ENCODE measurements around the gene LRRC14B. TPM values are rescaled to one million over a fixed set of nuclear protein-coding genes. Genes with fewer than 3 reads are reported as not detected.

Gene LRRC14B
- total RNA-seq, 4 donors from 2014 or later = not detected

- H3K9me3 ChIP-seq = peaks cover 0 to 10% (median 0%) of the 10 kb centered on the region in 3 donors
- H3K4me1 ChIP-seq = no peaks in the 10 kb centered on the region
- no peaks in the 10 kb centered on the region for H3K36me3 ChIP-seq
- TF ChIP-seq CTCF (IDR thresholded peaks at IDR 0.05) (no peak), EP300 (IDR thresholded peaks at IDR 0.05) (no peak), POLR2AphosphoS5 (IDR thresholded peaks at IDR 0.05) (no peak), POLR2A (IDR thresholded peaks at IDR 0.05) (no peak)
- H3K4me3 ChIP-seq = no peak overlapping the region
- H3K27me3 ChIP-seq = no peaks in the 10 kb centered on the region
- H3K27ac ChIP-seq = no peak overlapping the region
- 82 to 93% methylated on average over 6 to 8 of the region's 8 CpGs for WGBS, 2 donors (ENCODE audit: low coverage in 1 of 2)
- no peak for ATAC-seq
Observed at GRCh38 chr5:153256-153655, 38.0 kb upstream of the LRRC14B start.

GRCh38 chr5:154236-154635, 37.1 kb upstream of the LRRC14B start:
- no peak for ATAC-seq
- Histone ChIP-seq H3K4me3 (no peak overlapping the region), H3K36me3 (no peaks in the 10 kb centered on the region), H3K27ac (no peak overlapping the region), H3K4me1 (no peaks in the 10 kb centered on the region), H3K27me3 (peaks cover 5% of the 10 kb centered on the region), H3K9me3 (peaks cover 0 to under 1% (median 0%) of the 10 kb centered on the region in 3 donors)
- 88 to 90% methylated on average over 1 to 10 of the region's 10 CpGs for WGBS, 2 donors (ENCODE audit: low coverage in 1 of 2)
- TF ChIP-seq POLR2A (IDR thresholded peaks at IDR 0.05) (no peak), CTCF (IDR thresholded peaks at IDR 0.05) (no peak), POLR2AphosphoS5 (IDR thresholded peaks at IDR 0.05) (no peak), EP300 (IDR thresholded peaks at IDR 0.05) (no peak)

- no peak overlapping the region for H3K27ac ChIP-seq
- H3K4me3 ChIP-seq = no peak overlapping the region
- H3K9me3 ChIP-seq = no peaks in the 10 kb centered on the region
- H3K27me3 ChIP-seq = peaks cover 11% of the 10 kb centered on the region
- ATAC-seq = no peak
- TF ChIP-seq POLR2A (IDR thresholded peaks at IDR 0.05) (no peak), EP300 (IDR thresholded peaks at IDR 0.05) (no peak), CTCF (IDR thresholded peaks at IDR 0.05) (no peak), POLR2AphosphoS5 (IDR thresholded peaks at IDR 0.05) (no peak)
- whole genome bisulfite sequencing, 2 donors (ENCODE audit: low coverage in 1 of 2) = 76 to 93% methylated on average over 2 to 6 of the region's 18 CpGs
- H3K36me3 ChIP-seq = no peaks in the 10 kb centered on the region
- H3K4me1 ChIP-seq = no peaks in the 10 kb centered on the region
Observed at GRCh38 chr5:154826-155225, 36.5 kb upstream of the LRRC14B start.

GRCh38 chr5:155651-156410, 35.5 kb upstream of the LRRC14B start:
- H3K9me3 ChIP-seq = no peaks in the 10 kb centered on the region
- ATAC-seq = no peak
- TF ChIP-seq POLR2A (IDR thresholded peaks at IDR 0.05) = no peak
- TF ChIP-seq CTCF (IDR thresholded peaks at IDR 0.05) = no peak
- TF ChIP-seq POLR2AphosphoS5 (IDR thresholded peaks at IDR 0.05) = no peak
- TF ChIP-seq EP300 (IDR thresholded peaks at IDR 0.05) = no peak
- WGBS, 2 donors (ENCODE audit: low coverage in 1 of 2) = 40 to 60% methylated on average over 1 of the region's 23 CpGs
- no peak overlapping the region for H3K27ac ChIP-seq
- no peak overlapping the region for H3K4me3 ChIP-seq
- no peaks in the 10 kb centered on the region for H3K4me1 ChIP-seq
- no peaks in the 10 kb centered on the region for H3K36me3 ChIP-seq
- H3K27me3 ChIP-seq = peaks cover 14% of the 10 kb centered on the region

Data from gastroesophageal sphincter (tissue), 4 donors.